GM12873 (cell line): ENCODE results near the gene GYS2.

Experiments used
- TF ChIP-seq, protein P1 (sequence below): IDR thresholded peaks from 2 replicates; pipeline ENCODE4 v1.5.1; 2012; ENCODE audit warnings: low read depth, mild to moderate bottlenecking, moderate library complexity, low read length, control low read depth; ENCODE audit not compliant: insufficient read depth; ENCODE audit errors: missing control alignments

GYS2 gene

DNA sequence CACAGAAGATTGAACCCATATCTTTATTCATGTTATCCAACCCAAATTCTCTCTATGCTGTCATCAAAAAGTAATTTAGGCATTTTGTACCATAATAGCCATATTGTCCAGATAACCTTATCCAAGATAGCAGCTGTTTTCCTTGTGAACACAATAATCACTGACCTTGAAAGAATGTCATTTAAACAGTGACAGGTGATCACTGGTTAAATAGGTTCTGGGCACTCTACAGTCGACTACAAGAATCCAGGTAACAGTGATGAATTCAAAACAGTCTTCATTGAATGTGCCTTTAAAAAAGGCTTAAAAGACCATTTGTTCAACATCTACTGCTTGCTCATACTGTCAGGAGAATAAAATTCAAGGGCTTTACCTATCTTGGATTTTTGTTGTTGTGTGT, 83.1 kb downstream of the GYS2 start:
- TF ChIP-seq, protein P1, sequence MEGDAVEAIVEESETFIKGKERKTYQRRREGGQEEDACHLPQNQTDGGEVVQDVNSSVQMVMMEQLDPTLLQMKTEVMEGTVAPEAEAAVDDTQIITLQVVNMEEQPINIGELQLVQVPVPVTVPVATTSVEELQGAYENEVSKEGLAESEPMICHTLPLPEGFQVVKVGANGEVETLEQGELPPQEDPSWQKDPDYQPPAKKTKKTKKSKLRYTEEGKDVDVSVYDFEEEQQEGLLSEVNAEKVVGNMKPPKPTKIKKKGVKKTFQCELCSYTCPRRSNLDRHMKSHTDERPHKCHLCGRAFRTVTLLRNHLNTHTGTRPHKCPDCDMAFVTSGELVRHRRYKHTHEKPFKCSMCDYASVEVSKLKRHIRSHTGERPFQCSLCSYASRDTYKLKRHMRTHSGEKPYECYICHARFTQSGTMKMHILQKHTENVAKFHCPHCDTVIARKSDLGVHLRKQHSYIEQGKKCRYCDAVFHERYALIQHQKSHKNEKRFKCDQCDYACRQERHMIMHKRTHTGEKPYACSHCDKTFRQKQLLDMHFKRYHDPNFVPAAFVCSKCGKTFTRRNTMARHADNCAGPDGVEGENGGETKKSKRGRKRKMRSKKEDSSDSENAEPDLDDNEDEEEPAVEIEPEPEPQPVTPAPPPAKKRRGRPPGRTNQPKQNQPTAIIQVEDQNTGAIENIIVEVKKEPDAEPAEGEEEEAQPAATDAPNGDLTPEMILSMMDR, result no peak

DNA sequence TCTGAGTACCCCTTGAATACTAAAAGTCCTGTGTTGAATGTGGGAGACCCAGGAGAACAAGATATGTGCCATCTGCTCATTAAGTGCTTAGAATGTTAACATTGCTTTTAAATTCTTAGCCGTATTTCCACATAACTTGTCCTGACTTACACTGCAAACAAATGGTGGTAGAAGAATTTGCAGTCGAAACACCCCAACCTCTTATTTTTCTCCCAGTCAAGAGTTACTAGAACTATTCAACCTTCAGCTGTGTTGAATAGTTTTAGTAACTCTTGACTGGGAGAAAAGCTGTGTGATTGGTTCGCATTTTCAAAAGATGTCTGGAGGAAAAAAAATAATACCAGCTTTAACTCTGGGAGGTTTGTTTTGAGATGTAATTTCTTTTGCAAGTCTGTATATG, 86.2 kb downstream of the GYS2 start:
- TF ChIP-seq, protein P1, result no peak

DNA sequence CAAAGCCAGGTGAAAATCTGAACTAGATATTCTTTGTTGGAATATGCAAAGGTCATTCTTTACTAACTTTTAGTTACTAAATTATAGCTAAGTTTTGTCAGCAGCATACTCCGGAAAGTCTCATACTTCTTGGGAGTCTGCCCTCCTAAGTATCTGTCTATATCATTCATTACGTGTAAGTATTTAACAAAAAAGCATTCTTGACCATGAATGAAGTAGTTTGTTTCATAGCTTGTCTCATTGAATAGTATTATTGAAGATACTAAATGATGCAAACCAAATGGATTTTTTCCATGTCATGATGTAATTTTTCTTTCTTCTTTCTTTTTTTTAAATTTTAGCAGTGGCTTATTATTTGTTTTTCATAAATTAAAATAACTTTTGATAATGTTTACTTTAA, 88.4 kb downstream of the GYS2 start:
- TF ChIP-seq, protein P1, result no peak

DNA sequence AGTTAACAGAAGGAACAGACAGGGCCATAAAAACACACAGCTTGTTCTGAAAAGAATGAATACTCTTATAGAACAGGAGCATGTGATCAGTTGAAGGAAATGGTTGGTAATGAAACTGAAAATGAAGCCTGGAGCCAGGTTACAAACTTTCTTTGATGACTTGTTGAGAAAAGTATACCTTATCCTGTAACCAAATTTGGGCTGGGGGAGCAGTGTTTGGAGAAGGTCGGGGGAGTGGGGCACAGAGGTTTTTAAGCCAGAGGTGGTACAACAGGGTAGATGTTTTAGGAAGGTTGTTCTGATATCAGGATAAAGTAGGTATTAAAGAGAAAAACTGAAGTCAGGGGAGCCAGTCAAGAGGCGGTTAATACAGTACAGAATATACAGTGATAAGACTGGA, 94.9 kb downstream of the GYS2 start:
- TF ChIP-seq, protein P1, result no peak

DNA sequence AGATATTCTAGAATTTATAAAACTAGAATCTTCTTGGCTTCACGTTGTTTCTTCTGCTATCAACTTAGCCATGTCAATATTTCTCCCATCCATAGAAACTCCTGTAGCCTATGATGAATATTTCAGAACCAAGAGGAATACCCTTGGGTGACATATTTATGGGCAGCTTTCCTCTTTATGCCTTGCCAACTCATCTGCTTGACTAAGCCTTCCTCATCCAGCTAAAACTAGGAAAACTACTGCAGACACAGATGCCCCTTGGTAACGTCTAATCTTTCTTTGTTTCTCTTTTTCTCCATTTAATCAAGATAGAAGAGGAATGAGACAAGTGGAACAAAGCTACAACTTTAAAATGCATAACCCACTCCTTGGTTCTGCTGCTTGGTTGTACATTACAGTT, 96.8 kb downstream of the GYS2 start:
- TF ChIP-seq, protein P1, result no peak

DNA sequence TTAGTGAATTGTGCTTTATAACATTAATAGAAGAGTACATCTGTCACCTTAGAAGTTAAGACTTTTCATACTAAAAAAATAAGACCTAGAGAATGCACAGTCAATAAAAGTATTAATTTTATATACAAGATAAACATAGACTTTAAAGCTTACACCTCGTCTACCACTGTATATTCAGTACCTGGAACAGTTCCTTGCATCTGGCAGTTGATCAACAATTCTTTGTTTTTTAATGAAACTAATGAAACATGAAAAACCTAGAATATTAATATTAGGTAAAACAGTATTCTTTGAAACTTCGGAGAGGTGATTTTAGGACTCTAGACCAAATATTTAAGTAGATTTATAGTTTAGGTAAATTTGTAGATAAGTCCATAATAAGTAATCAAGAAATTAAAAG, 98.8 kb downstream of the GYS2 start:
- TF ChIP-seq, protein P1, result no peak

DNA sequence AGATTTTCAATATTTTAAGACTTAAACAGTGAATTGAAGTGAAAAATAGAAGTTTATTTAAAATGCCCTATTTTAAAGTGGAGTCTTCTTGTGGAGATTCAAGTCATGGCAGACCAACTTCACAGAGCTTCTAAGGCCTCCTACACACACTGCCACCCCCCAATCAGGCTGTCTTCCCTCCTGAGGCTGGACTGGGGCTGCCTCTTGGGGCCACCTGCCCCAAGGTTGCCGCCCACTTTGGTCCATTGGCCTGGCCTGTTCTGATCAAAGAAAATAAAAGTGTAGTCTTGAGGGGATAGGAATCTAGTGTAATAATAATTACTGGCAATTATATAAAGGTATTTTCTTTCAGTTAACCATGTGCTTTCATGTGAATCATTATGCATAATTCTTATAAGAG, 101.8 kb downstream of the GYS2 start:
- TF ChIP-seq, protein P1, result no peak

DNA sequence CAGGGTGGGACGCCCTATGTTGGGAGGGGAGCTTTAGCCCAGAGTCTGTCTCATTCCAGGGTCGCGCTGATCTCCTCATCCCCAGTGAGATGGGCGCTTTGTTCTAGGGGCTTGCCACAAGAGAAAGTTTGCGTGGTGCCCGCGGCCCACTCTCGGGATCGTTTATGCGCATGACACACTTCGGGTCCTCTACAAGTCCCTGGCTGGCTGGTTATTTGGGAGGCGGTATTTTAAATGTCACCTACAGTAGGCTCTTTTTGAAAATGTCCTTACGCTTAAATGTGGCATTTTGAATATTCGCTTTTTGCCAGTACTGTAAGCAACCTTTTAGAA, 102.5 kb downstream of the GYS2 start:
- TF ChIP-seq, protein P1, result no peak
